CD14-positive monocyte (primary cell): ENCODE measurements around the gene GRK3. TPM values are rescaled to one million over a fixed set of nuclear protein-coding genes. Genes with fewer than 3 reads are reported as not detected.

Source experiments
- DNase-seq, 3 donors: peaks; one replicate each; pipeline ENCODE4 v3.0.0-alpha.2; 2011 to 2022
- H2AFZ ChIP-seq: 2 replicates; pipeline ENCODE4 v1.6.0; 2012; ENCODE audit warnings: mild to moderate bottlenecking, low read depth, low read length, inconsistent platforms; ENCODE audit not compliant: insufficient read depth, poor library complexity, severe bottlenecking
- H3K27ac ChIP-seq, 2 donors: 1 replicate in 1 of 2; 2 replicates in 1 of 2; pipeline ENCODE4 v1.5.1; 2012 to 2013; ENCODE audit warnings: low read length in 2 of 2, control low read depth in 1 of 2, inconsistent platforms in 1 of 2, low read depth in 1 of 2, mild to moderate bottlenecking in 1 of 2
- H3K27me3 ChIP-seq, 2 donors: one replicate each; pipeline versions ENCODE4 v1.6.0 to v1.6.1; 2011 to 2013; ENCODE audit warnings: low read length in 2 of 2; ENCODE audit not compliant: control insufficient read depth in 2 of 2, insufficient read depth in 2 of 2
- H3K36me3 ChIP-seq, 2 donors: replicated peaks in 1 of 2; 1 replicate in 1 of 2; 2 replicates in 1 of 2; pipeline versions ENCODE4 v1.5.1 to v1.6.1; 2012 to 2013; ENCODE audit warnings: low read length in 2 of 2, control low read depth in 1 of 2, inconsistent platforms in 1 of 2, mild to moderate bottlenecking in 1 of 2; ENCODE audit not compliant: insufficient read depth in 2 of 2, control insufficient read depth in 1 of 2
- H3K4me1 ChIP-seq, 2 donors: 1 replicate in 1 of 2; 2 replicates in 1 of 2; pipeline versions ENCODE4 v1.5.1 to v1.6.1; 2012 to 2013; ENCODE audit warnings: low read length in 2 of 2, control low read depth in 1 of 2, inconsistent platforms in 1 of 2, mild to moderate bottlenecking in 1 of 2, moderate library complexity in 1 of 2; ENCODE audit not compliant: insufficient read depth in 2 of 2, control insufficient read depth in 1 of 2
- H3K4me2 ChIP-seq: replicated peaks from 2 replicates; pipeline ENCODE3; 2012; ENCODE audit warnings: low read length, moderate library complexity, mild to moderate bottlenecking; ENCODE audit not compliant: poor library complexity, severe bottlenecking; ENCODE audit errors: extremely low read depth
- H3K4me3 ChIP-seq, 3 experiments: fragments of 200-600 bp in 1 of 3; sonication (generic) in 1 of 3; replicated peaks in 1 of 3; 1 replicate in 2 of 3; 2 replicates in 1 of 3; pipeline ENCODE4 v1.5.1; 2011 to 2013; ENCODE audit warnings: low read length in 3 of 3, mild to moderate bottlenecking in 3 of 3, control low read depth in 2 of 3, low read depth in 2 of 3, inconsistent platforms in 1 of 3, moderate library complexity in 1 of 3
- H3K79me2 ChIP-seq: 2 replicates; pipeline ENCODE4 v1.6.0; 2012; ENCODE audit warnings: mild to moderate bottlenecking, control low read depth, inconsistent platforms, low read length, moderate library complexity; ENCODE audit not compliant: insufficient read depth
- H3K9ac ChIP-seq: 2 replicates; pipeline ENCODE4 v1.6.0; 2017; ENCODE audit warnings: low read length, mild to moderate bottlenecking; ENCODE audit not compliant: insufficient read depth, poor library complexity, severe bottlenecking
- H3K9me3 ChIP-seq, 2 donors: replicated peaks in 1 of 2; 1 replicate in 1 of 2; 2 replicates in 1 of 2; pipeline versions ENCODE4 v1.5.1 to v1.6.1; 2012 to 2013; ENCODE audit warnings: low read length in 2 of 2, control low read depth in 1 of 2; ENCODE audit not compliant: control insufficient read depth in 1 of 2, insufficient read depth in 1 of 2
- H4K20me1 ChIP-seq: 2 replicates; pipeline ENCODE4 v1.6.0; 2012; ENCODE audit warnings: mild to moderate bottlenecking, low read length, control low read depth, moderate library complexity; ENCODE audit not compliant: insufficient read depth
- H3K27ac Mint-ChIP-seq, 7 donors: one replicate each; pipeline ENCODE4 v1.8.0; 2020; ENCODE audit warnings: mild to moderate bottlenecking in 7 of 7, mixed read lengths in 7 of 7, moderate library complexity in 6 of 7, inconsistent platforms in 2 of 7
- H3K27me3 Mint-ChIP-seq, 3 donors: one replicate each; pipeline ENCODE4 v1.8.0; 2021 to 2022; ENCODE audit warnings: low read depth in 3 of 3, mild to moderate bottlenecking in 3 of 3, mixed read lengths in 3 of 3, moderate library complexity in 3 of 3, inconsistent platforms in 1 of 3
- H3K36me3 Mint-ChIP-seq, 2 donors: one replicate each; pipeline ENCODE4 v1.8.0; 2020; ENCODE audit warnings: mixed read lengths in 2 of 2, inconsistent platforms in 1 of 2, mild to moderate bottlenecking in 1 of 2
- H3K4me1 Mint-ChIP-seq: one replicate; pipeline ENCODE4 v1.8.0; 2020; ENCODE audit warnings: mild to moderate bottlenecking, mixed read lengths
- H3K4me3 Mint-ChIP-seq, 2 donors: one replicate each; pipeline ENCODE4 v1.8.0; 2020; ENCODE audit warnings: mild to moderate bottlenecking in 2 of 2, mixed read lengths in 2 of 2, moderate library complexity in 1 of 2
- H3K9me3 Mint-ChIP-seq, 7 donors: one replicate each; pipeline ENCODE4 v1.8.0; 2020 to 2022; ENCODE audit warnings: mixed read lengths in 7 of 7, mild to moderate bottlenecking in 6 of 7, moderate library complexity in 6 of 7, inconsistent platforms in 2 of 7
- WGBS: methylation state at CpG from one replicate; pipeline ENCODE4 v1.1.5; 2013; ENCODE audit warnings: missing lambda C conversion rate; ENCODE audit not compliant: insufficient coverage; 5-methylcytosine and 5-hydroxymethylcytosine counted together
- intact Hi-C, 2 donors: fragments of 100-400 bp; cut with micrococcal nuclease; formaldehyde crosslinking; loops; one replicate each; pipeline versions ENCODE4 v1.15.0 to v1.15.1; 2023
- polyA plus RNA-seq, 3 donors: library from polyadenylated mRNA; depleted of rRNA in 1 of 3; unstranded in 2 of 3; stranded (reverse) in 1 of 3; fragments of 300-500 nt in 2 of 3; fragments of >200 nt in 1 of 3; fragmentation: Illumina TruSeq in 2 of 3; gene quantifications; 1 replicate in 2 of 3; 2 replicates in 1 of 3; pipeline ENCODE4 v1.2.3, GENCODE V29; 2012 to 2021
- TF ChIP-seq, protein P1 (sequence below): fragments of 200-600 bp; IDR thresholded peaks from one replicate; pipeline ENCODE4 v1.8.0; 2022; ENCODE audit warnings: antibody characterized with exemption, mild to moderate bottlenecking

Gene GRK3
- polyA plus RNA-seq, 3 donors = 8.3 to 33.3 (median 9.6) TPM

DNA sequence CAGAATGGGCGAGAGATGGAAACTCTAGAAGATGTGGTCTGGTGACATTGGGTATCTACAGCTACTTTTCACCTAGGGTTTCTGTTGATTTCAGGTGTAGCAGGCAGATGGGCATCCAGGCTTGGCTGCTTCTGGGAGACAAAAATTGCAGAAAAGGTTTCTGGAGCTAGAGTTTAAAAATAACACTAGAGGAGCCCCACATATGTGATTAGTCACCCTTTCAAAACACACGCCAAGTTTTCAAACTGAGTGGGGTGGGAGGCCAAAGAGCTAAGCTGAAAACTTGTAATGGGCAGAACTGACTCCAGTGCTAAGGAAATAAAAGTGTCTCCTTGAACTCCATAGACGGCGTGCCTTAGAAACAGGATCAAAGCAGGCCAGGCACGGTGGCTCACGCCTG is 80.8 kb downstream of the GRK3 start:
- Histone ChIP-seq H3K9ac (no peak overlapping the region), H3K27me3 (no peaks in the 10 kb centered on the region), H3K4me3 (no peak overlapping the region), H3K4me2 (no peak overlapping the region), H3K79me2 (peaks cover 67% of the 10 kb centered on the region), H3K4me1 (peaks cover under 1 to 3% of the 10 kb centered on the region in 2 donors), H2AFZ (no peak overlapping the region), H3K27ac (peak overlapping the region in 1 of 2 donors; percentile 5), H3K9me3 (no peaks in the 10 kb centered on the region), H4K20me1 (peaks cover 97% of the 10 kb centered on the region), H3K36me3 (peaks cover 24 to 74% of the 10 kb centered on the region in 2 donors)
- peak overlapping the region in 2 of 7 donors; percentile 69 to 78 for H3K27ac Mint-ChIP-seq
- peaks cover 46 to 72% of the 10 kb centered on the region in 2 donors for H3K36me3 Mint-ChIP-seq
- DNase-seq = no peak
- H3K27me3 Mint-ChIP-seq = no peaks in the 10 kb centered on the region
- no peaks in the 10 kb centered on the region for H3K9me3 Mint-ChIP-seq
- TF ChIP-seq, protein P1, sequence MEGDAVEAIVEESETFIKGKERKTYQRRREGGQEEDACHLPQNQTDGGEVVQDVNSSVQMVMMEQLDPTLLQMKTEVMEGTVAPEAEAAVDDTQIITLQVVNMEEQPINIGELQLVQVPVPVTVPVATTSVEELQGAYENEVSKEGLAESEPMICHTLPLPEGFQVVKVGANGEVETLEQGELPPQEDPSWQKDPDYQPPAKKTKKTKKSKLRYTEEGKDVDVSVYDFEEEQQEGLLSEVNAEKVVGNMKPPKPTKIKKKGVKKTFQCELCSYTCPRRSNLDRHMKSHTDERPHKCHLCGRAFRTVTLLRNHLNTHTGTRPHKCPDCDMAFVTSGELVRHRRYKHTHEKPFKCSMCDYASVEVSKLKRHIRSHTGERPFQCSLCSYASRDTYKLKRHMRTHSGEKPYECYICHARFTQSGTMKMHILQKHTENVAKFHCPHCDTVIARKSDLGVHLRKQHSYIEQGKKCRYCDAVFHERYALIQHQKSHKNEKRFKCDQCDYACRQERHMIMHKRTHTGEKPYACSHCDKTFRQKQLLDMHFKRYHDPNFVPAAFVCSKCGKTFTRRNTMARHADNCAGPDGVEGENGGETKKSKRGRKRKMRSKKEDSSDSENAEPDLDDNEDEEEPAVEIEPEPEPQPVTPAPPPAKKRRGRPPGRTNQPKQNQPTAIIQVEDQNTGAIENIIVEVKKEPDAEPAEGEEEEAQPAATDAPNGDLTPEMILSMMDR = no peak
- no peak overlapping the region for H3K4me3 Mint-ChIP-seq
- intact Hi-C loops = no loop called here
- WGBS = 90% methylated on average over 4 of the region's 6 CpGs
- H3K4me1 Mint-ChIP-seq = peaks cover 10% of the 10 kb centered on the region

DNA sequence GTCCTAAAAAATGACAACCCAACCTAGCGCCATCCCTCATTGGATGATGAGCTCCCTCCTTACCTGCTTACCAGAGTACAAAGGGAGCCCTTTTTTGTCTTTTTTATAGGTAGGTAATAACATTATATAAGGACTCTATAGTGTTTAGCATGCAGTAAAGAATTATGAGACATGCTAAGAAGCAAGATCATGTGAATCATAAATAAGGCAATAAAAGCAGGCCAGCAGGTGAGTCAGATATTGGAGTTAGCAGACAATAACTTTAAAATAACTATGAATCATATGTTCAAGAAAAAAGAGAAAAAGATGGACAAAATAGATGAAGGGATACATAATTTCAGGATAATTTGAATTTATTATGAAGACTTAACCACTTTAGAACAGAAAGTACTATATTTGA is 81.5 kb downstream of the GRK3 start:
- Histone ChIP-seq H3K27me3 (no peaks in the 10 kb centered on the region), H4K20me1 (peaks cover 97% of the 10 kb centered on the region), H3K9me3 (no peaks in the 10 kb centered on the region), H3K4me3 (no peak overlapping the region), H3K79me2 (peaks cover 60% of the 10 kb centered on the region), H2AFZ (no peak overlapping the region), H3K4me2 (no peak overlapping the region), H3K36me3 (peaks cover 24 to 70% of the 10 kb centered on the region in 2 donors), H3K4me1 (peaks cover 6 to 10% of the 10 kb centered on the region in 2 donors), H3K27ac (no peak overlapping the region), H3K9ac (no peak overlapping the region)
- intact Hi-C loops = no loop called here
- H3K36me3 Mint-ChIP-seq = peaks cover 46 to 74% of the 10 kb centered on the region in 2 donors
- no peaks in the 10 kb centered on the region for H3K27me3 Mint-ChIP-seq
- H3K4me1 Mint-ChIP-seq = peaks cover 17% of the 10 kb centered on the region
- TF ChIP-seq, protein P1 = no peak
- no peaks in the 10 kb centered on the region for H3K9me3 Mint-ChIP-seq
- no peak overlapping the region for H3K4me3 Mint-ChIP-seq
- no peak overlapping the region for H3K27ac Mint-ChIP-seq
- DNase-seq = no peak
- WGBS = no CpG with 5 or more reads among the region's 1 CpG
